MM.1S (cell line): ENCODE measurements around the gene CDK11A.

Experiments
- DNase-seq: peaks from one replicate; pipeline ENCODE4 v3.0.0-alpha.2; 2015
- H2AFZ ChIP-seq: fragments of 300-600 bp; sonication (generic); 2 replicates; pipeline ENCODE4 v1.6.0; 2016; ENCODE audit warnings: antibody characterized with exemption, low read length
- H3F3A ChIP-seq: fragments of 300-600 bp; sonication (generic); 2 replicates; pipeline ENCODE4 v1.6.1; 2016; ENCODE audit warnings: mild to moderate bottlenecking, antibody characterized with exemption, low read length, moderate library complexity, mixed read lengths; ENCODE audit not compliant: insufficient read depth
- H3K27ac ChIP-seq: fragments of 300-600 bp; sonication (generic); 2 replicates; pipeline ENCODE4 v1.5.1; 2016; ENCODE audit warnings: mild to moderate bottlenecking, low read length
- H3K27me3 ChIP-seq: fragments of 300-600 bp; sonication (generic); replicated peaks from 2 replicates; pipeline ENCODE4 v1.6.0; 2016; ENCODE audit warnings: low read length; ENCODE audit not compliant: insufficient read depth
- H3K36me3 ChIP-seq: fragments of 300-600 bp; sonication (generic); replicated peaks from 2 replicates; pipeline ENCODE4 v1.6.1; 2016; ENCODE audit warnings: mild to moderate bottlenecking, low read length, mixed read lengths; ENCODE audit not compliant: insufficient read depth
- H3K4me1 ChIP-seq: fragments of 300-600 bp; sonication (generic); 2 replicates; pipeline ENCODE4 v1.6.1; 2016; ENCODE audit warnings: low read length, mixed read lengths
- H3K4me2 ChIP-seq: fragments of 300-600 bp; sonication (generic); 2 replicates; pipeline ENCODE4 v1.6.0; 2016; ENCODE audit warnings: low read depth, low read length
- H3K4me3 ChIP-seq: fragments of 300-600 bp; sonication (generic); 2 replicates; pipeline ENCODE4 v1.5.1; 2016; ENCODE audit warnings: low read length, mixed read lengths
- H3K79me2 ChIP-seq: fragments of 300-600 bp; sonication (generic); 2 replicates; pipeline ENCODE4 v1.6.1; 2016; ENCODE audit warnings: mixed run types, low read length, mixed read lengths
- H3K9ac ChIP-seq: fragments of 300-600 bp; sonication (generic); 2 replicates; pipeline ENCODE4 v1.6.1; 2016; ENCODE audit warnings: low read length, mixed read lengths
- H3K9me2 ChIP-seq: fragments of 300-600 bp; sonication (generic); replicated peaks from 2 replicates; pipeline ENCODE4 v1.6.1; 2016; ENCODE audit warnings: mild to moderate bottlenecking, low read length, mixed read lengths; ENCODE audit not compliant: insufficient read depth
- H3K9me3 ChIP-seq: fragments of 300-600 bp; sonication (generic); replicated peaks from 2 replicates; pipeline ENCODE4 v1.6.1; 2016; ENCODE audit warnings: mild to moderate bottlenecking, low read length, mixed read lengths; ENCODE audit not compliant: insufficient read depth
- H4K20me1 ChIP-seq: fragments of 300-600 bp; sonication (generic); 2 replicates; pipeline ENCODE4 v1.6.1; 2016; ENCODE audit warnings: mild to moderate bottlenecking, low read length, moderate library complexity, mixed read lengths; ENCODE audit not compliant: insufficient read depth
- CTCF ChIP-seq: fragments of 300-600 bp; sonication (generic); IDR thresholded peaks from 2 replicates; pipeline ENCODE4 v1.5.1; 2016; ENCODE audit warnings: antibody characterized with exemption, low read length, mixed read lengths
- EZH2 ChIP-seq: fragments of 300-600 bp; sonication (generic); optimal IDR thresholded peaks from 2 replicates; pipeline ENCODE3; 2017; ENCODE audit warnings: low read depth, mild to moderate bottlenecking, antibody characterized with exemption, low read length, mixed read lengths
- EZH2phosphoT487 ChIP-seq: fragments of 300-600 bp; sonication (generic); IDR thresholded peaks from 2 replicates; pipeline ENCODE4 v1.6.1; 2018; ENCODE audit warnings: antibody characterized with exemption, low read length

Gene CDK11A

DNA sequence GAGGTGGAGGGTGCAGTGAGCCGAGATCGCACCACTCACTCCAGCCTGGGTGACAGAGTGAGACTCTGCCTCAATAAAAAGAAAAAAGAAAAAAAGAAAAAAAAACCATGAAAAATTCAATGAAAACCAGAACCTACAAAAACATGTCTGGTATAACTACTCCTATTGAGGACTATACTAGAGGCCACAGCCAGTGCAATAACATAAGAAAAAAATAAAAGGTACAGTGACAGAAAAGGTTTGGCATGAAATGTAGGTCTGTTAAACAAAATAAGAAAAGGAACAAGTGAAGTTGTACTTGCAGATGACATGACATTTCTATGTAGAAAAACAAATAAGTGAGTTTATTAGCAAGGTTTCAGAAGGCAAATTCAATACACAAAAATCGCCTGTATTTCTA, 45.9 kb upstream of the CDK11A start:
- H3K4me1 ChIP-seq = no peaks in the 10 kb centered on the region
- no peak overlapping the region for H3K4me3 ChIP-seq
- no peaks in the 10 kb centered on the region for H3F3A ChIP-seq
- H3K27me3 ChIP-seq = no peaks in the 10 kb centered on the region
- no peaks in the 10 kb centered on the region for H3K9me3 ChIP-seq
- H3K9ac ChIP-seq = no peak overlapping the region
- H3K36me3 ChIP-seq = no peaks in the 10 kb centered on the region; the same call in none of the 2 replicates
- H3K79me2 ChIP-seq = peaks cover 98% of the 10 kb centered on the region
- no peaks in the 10 kb centered on the region for H3K9me2 ChIP-seq
- TF ChIP-seq EZH2 (no peak), CTCF (no peak), EZH2phosphoT487 (no peak)
- no peaks in the 10 kb centered on the region for H4K20me1 ChIP-seq
- no peak overlapping the region for H2AFZ ChIP-seq
- no peak for DNase-seq
- no peak overlapping the region for H3K4me2 ChIP-seq
- no peak overlapping the region for H3K27ac ChIP-seq

GRCh38 chr1:1768249-1768992, 44.3 kb upstream of the CDK11A start:
- Histone ChIP-seq H3K79me2 (peaks cover 98% of the 10 kb centered on the region), H3K9ac (no peak overlapping the region), H2AFZ (no peak overlapping the region), H3K9me2 (no peaks in the 10 kb centered on the region), H3K27ac (no peak overlapping the region), H3F3A (no peaks in the 10 kb centered on the region), H3K9me3 (no peaks in the 10 kb centered on the region), H3K4me2 (no peak overlapping the region), H3K4me3 (no peak overlapping the region), H3K36me3 (no peaks in the 10 kb centered on the region; the same call in none of the 2 replicates), H3K4me1 (no peaks in the 10 kb centered on the region), H3K27me3 (no peaks in the 10 kb centered on the region), H4K20me1 (no peaks in the 10 kb centered on the region)
- TF ChIP-seq EZH2 (no peak), EZH2phosphoT487 (no peak), CTCF (no peak)
- DNase-seq = no peak

- H3K4me2 ChIP-seq = no peak overlapping the region
- H3K9ac ChIP-seq = no peak overlapping the region
- no peaks in the 10 kb centered on the region for H3K9me2 ChIP-seq
- no peaks in the 10 kb centered on the region for H3K27me3 ChIP-seq
- no peaks in the 10 kb centered on the region for H3K4me1 ChIP-seq
- no peak overlapping the region for H2AFZ ChIP-seq
- H3K27ac ChIP-seq = no peak overlapping the region
- H4K20me1 ChIP-seq = no peaks in the 10 kb centered on the region
- TF ChIP-seq EZH2phosphoT487 (no peak), CTCF (no peak), EZH2 (no peak)
- H3K36me3 ChIP-seq = no peaks in the 10 kb centered on the region; the same call in none of the 2 replicates
- no peaks in the 10 kb centered on the region for H3F3A ChIP-seq
- no peak for DNase-seq
- H3K4me3 ChIP-seq = no peak overlapping the region
- H3K79me2 ChIP-seq = peaks cover 96% of the 10 kb centered on the region
- H3K9me3 ChIP-seq = no peaks in the 10 kb centered on the region
These were observed 40.8 kb upstream of the CDK11A start for GRCh38 chr1:1764876-1765470.
